Fibroblast of skin of scalp (primary cell): Measurements from ENCODE around the gene FAF1.
"Not testable (repeated sequence)": the region's sequence is repeated elsewhere in the genome, so short reads cannot be mapped to it uniquely, and the experiment has no call there.

ENCODE experiments used
- DNase-seq: peaks from one replicate; pipeline ENCODE4 v3.0.0-alpha.2; 2013

FAF1 gene

DNA sequence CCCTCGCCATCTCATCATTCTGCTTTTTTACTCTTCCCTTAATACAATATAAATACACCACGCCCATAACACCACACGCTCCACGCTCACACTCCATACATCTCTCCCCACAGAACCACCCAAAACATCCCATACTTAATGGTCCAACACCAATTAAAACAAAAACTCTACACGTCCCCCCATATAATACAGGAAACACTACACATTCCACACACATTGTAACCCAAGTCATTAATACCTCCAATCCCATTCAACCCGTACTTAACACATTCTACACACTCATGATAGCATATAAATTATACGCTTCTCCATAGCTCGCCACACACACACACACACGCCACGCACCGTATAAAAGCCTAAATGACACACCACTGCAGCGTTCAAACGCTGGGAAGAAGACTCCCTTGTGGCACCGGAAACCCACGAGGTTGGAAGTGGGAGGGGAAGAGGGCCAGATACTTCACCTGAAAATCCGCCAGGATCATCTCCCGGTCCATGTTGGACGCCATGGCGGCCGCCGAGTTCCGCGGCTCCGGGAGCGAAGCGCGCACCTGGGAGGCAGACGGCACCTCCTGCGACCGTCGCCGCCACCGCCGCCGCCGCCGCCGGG lies 659 bp downstream of the FAF1 start:
- DNase-seq: peak; percentile 31

GRCh38 chr1:50955116-50955515 lies 5.0 kb downstream of the FAF1 start:
- DNase-seq: no peak

DNA sequence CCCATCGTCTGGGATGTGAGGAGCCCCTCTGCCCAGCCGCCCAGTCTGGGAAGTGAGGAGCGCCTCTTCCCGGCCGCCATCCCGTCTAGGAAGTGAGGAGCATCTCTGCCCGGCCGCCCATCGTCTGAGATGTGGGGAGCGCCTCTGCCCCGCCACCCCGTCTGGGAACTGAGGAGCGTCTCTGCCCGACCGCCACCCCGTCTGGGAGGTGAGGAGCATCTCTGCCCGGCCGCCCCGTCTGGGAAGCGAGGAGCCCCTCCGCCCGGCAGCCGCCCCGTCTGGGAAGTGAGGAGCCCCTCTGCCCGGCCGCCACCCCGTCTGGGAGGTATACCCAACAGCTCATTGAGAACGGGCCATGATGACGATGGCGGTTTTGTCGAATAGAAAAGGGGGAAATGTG lies 7.5 kb downstream of the FAF1 start:
- not testable (repeated sequence) for DNase-seq

- DNase-seq: no peak
Measured at GRCh38 chr1:50950396-50950795, 9.7 kb downstream of the FAF1 start.

GRCh38 chr1:50949286-50949982 lies 10.6 kb downstream of the FAF1 start:
- DNase-seq: no peak

DNA sequence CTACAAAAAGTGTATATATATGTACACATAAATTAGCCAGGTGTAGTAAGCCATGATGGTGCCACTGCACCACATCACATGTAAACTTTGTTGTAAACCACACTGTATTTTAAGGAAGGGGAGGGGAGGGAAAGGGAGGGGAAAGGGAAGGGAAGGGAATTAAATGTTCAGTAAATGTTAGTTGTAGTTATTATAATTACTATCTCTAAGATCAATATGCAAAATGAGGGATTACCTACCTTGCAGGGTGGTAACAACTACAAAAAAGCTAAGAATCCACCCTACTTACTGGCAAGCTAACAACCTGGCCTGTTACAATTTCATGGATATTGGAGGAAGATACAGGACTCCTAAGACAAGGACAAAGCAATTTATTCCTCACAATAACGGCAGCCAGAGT lies 17.7 kb downstream of the FAF1 start:
- no peak for DNase-seq

DNA sequence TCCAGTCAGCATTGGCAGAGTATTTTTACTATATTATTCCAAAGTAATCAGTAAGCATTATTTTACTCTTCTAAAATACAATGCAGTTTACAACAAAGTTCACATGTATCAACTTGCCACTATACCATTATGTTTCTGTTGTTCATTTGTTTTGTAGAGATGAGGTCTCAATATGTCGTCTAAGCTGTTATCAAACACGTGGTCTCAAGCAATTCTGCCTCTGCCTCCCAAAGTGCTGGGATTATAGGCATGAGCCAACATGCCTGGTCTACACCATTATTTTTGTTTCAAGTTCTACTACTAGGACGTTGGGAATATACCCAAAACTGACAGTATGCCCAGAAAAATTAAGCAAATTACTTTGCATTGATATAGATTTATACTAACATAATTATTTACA lies 19.8 kb downstream of the FAF1 start:
- no peak for DNase-seq

- no peak for DNase-seq
Measured at GRCh38 chr1:50936321-50936720, 23.7 kb downstream of the FAF1 start.

DNA sequence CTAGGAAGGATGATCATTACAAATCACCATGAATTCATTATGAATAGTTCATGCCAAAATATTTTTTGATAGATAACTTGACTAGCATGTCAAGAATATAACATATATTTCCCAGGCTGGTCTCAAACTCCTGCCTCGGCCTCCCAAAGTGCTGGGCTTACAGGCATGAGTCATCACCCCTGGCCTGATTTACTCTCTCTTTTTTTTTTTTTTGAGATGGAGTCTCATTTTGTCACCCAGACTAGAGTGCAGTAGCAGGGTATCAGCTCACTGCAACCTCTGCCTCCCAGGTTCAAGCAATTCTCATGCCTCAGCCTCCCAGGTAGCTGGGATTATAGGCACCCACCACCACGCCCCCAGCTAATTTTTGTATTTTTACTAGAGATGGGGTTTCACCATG lies 24.8 kb downstream of the FAF1 start:
- peak; percentile 7 for DNase-seq

- DNase-seq: no peak
Measured at GRCh38 chr1:50934838-50935237, 25.2 kb downstream of the FAF1 start.

- DNase-seq: not testable (repeated sequence)
Measured at GRCh38 chr1:50933770-50934169, 26.3 kb downstream of the FAF1 start.

DNA sequence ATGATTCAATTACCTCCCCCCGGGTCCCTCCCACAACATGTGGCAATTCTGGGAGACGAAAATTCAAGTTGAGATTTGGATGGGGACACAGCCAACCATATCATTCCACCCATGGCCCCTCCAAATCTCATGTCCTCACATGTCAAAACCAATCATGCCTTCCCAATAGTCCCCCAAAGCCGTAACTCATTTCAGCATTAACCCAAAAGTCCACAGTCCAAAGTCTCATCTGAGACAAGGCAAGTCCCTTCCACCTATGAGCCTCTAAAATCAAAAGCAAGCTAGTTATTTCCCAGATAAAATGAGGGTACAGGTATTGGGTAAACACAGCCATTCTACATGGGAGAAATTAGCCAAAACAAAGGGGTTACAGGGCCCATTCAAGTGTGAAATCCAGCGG lies 28.0 kb downstream of the FAF1 start:
- not testable (repeated sequence) for DNase-seq

GRCh38 chr1:50930965-50931737 lies 28.9 kb downstream of the FAF1 start:
- DNase-seq: no peak

DNA sequence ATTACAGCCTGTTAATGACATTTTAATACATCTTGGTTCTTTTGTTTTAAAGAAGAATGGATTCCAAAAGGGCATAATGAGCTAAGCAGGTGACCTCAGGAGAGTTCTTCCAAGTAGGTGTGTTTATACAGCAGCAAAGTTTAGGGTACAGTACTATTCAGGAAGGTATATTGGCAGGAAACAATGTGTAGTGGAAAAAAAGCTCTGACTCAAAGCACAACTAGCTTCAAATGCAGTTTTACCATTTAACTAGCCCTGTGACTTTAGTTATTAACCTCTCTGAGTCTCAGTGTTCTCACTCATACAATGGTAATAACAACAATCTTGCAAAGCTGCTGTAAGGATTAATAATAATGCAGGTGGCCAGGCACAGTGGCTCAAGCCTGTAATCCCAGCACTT lies 29.9 kb downstream of the FAF1 start:
- DNase-seq: no peak

DNA sequence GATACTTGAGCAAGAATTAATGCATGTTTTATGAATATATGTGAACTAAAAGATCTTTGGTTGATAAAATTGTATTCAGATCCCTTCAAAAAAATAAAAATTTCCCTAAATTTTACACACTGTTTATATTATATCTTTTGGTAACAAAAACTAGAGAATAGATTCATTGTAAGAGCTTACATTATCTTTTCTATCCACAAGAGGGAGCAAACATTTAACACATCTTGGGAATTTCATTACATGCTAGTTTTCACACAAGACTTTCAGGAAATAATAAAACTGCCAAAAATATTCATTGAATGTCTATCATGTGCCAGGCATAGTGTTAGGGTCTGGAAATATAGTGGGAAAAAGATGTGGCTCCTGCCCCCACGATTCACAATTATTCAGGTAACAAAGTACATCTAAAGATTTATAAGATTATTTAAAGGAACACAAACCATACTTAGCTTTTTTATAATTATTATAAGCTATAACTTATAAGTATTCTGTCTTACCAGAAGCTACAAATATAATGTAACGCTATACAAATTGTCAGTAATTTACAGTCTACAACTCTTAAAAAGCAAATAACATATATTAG lies 30.6 kb downstream of the FAF1 start:
- DNase-seq: peak; percentile 32

DNA sequence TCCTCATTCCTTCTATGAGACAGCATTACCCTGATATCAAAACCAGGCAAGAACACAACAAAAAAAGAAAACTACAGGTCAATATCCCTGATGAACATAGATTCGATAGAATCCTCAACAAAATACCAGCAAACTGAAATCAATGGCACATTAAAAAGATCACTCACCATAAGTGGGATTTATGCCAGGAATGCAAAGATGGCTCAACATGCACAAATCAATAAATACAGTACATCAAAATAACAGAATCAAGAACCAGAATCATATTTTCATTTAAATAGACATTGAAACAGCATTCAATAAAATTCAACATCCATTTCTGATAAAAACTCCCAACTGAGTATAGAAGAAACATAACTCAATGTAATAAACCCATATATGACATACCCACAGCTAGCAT lies 36.5 kb downstream of the FAF1 start:
- no peak for DNase-seq

DNA sequence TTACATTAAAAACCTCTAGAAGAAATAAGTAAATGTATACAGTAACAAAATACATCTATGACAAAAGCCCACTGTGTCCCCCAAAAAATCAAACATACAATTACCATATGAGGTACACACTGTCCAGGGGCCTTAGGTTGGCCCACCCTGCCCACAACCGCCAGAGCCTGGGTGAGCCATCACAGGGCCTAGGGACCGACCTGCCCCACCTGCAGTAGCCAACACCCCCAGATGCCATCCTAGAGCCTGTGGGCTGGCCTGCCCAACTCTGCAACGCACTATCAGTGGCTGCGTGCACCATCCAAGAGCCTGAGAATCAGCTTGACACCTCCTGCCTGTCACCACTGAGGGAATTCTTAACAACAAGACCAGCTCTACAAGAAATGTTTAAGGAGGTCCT lies 39.0 kb downstream of the FAF1 start:
- no peak for DNase-seq

- DNase-seq: no peak
Measured at GRCh38 chr1:50920409-50920808, 39.7 kb downstream of the FAF1 start.

- DNase-seq: no peak
Measured at GRCh38 chr1:50917138-50918137, 42.6 kb downstream of the FAF1 start.

DNA sequence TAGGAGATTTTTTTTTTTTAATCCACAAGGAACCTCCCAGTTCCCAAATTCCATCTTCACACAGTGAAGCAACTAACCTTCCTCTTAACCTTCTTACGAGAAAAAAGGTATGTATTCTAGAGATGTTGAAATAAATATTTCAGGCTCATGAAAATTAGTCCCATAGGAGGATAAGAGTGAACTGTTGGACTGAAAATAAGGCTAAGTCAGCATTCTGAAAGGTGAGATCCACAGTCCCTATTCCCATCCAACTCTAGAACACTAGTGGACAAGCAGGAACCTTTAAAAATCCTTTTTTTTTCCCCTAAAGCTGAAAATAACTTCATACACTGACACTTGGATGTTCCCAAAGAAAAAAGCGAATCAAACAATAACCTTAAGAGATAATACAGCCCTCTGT lies 44.4 kb downstream of the FAF1 start:
- no peak for DNase-seq

DNA sequence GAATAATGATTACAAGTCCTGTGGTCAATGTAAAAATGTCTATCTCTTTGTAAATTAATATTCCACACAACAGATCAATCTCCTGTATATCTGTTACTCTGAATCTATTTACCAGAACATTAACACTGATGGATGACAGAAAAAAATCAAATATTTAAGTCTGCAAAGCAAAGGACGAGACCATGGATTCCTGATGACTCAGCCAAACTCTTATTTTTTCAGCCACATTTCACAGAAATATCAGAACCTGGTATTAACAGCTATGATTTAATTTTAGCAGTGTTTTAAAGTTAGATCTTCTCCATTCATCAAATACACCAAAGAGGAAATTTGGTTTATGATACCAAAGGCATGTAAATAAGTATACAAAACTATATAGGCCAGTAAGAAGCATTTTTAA lies 46.1 kb downstream of the FAF1 start:
- no peak for DNase-seq

GRCh38 chr1:50910356-50910755 lies 49.7 kb downstream of the FAF1 start:
- not testable (repeated sequence) for DNase-seq
